GM12865 (cell line): Measurements from ENCODE around the gene PARD6G.

Source experiments
- DNase-seq: peaks from one replicate; pipeline ENCODE4 v3.0.0; 2010; ENCODE audit warnings: low read depth
- H3K4me3 ChIP-seq: 2 replicates; pipeline ENCODE4 v1.5.1; 2011; ENCODE audit warnings: mild to moderate bottlenecking, low read depth, low read length, control low read depth
- CTCF ChIP-seq: IDR thresholded peaks from 2 replicates; pipeline ENCODE4 v1.5.1; 2011; ENCODE audit warnings: low read length, control low read depth, low read depth, inconsistent platforms; ENCODE audit not compliant: insufficient read depth; ENCODE audit errors: missing control alignments

PARD6G gene

GRCh38 chr18:80189531-80189865, 57.8 kb downstream of the PARD6G start:
- DNase-seq = no peak
- no peak overlapping the region for H3K4me3 ChIP-seq
- TF ChIP-seq CTCF = no peak

- H3K4me3 ChIP-seq = no peak overlapping the region
- no peak for TF ChIP-seq CTCF
- DNase-seq = no peak
Measured at GRCh38 chr18:80188643-80189530, 58.4 kb downstream of the PARD6G start.

GRCh38 chr18:80187956-80188642, 59.2 kb downstream of the PARD6G start:
- H3K4me3 ChIP-seq = no peak overlapping the region
- DNase-seq = no peak
- no peak for TF ChIP-seq CTCF

- H3K4me3 ChIP-seq = no peak overlapping the region
- TF ChIP-seq CTCF = no peak
- DNase-seq = no peak
Measured at GRCh38 chr18:80185545-80185944, 61.8 kb downstream of the PARD6G start.

GRCh38 chr18:80184243-80184772, 63.0 kb downstream of the PARD6G start:
- no peak for TF ChIP-seq CTCF

GRCh38 chr18:80183273-80184050, 63.9 kb downstream of the PARD6G start:
- no peak overlapping the region for H3K4me3 ChIP-seq
- TF ChIP-seq CTCF = no peak
- DNase-seq = no peak

More at GRCh38 chr18:80184243-80184772, 63.0 kb downstream of the PARD6G start:
- H3K4me3 ChIP-seq = no peak overlapping the region
- no peak for DNase-seq
